H1 (cell line): Measurements from ENCODE around the gene PIGS. TPM values are rescaled to one million over a fixed set of nuclear protein-coding genes. Genes with fewer than 3 reads are reported as not detected.

Source experiments
- CTCF ChIA-PET: fragments of 300-600 bp; sonication (Branson Sonifier 250); formaldehyde crosslinking; loops from one replicate; lab custom pipeline; 2021; ENCODE audit not compliant: partially characterized antibody; lab: Charles Lee
- POLR2A ChIA-PET: fragments of 300-600 bp; sonication (Branson Sonifier 250); formaldehyde crosslinking; loops from one replicate; lab custom pipeline; 2021; ENCODE audit warnings: inconsistent platforms; ENCODE audit not compliant: partially characterized antibody; lab: Charles Lee
- DNase-seq, 2 experiments: peaks; one replicate each; pipeline versions ENCODE4 v3.0.0 to v3.0.0-alpha.2; 2010 to 2022; ENCODE audit warnings: low spot score in 2 of 2, low read depth in 1 of 2, mixed read lengths in 1 of 2
- FAIRE-seq: peaks from 2 replicates; lab custom pipeline; 2011; peaks lifted over from hg19 to GRCh38; lab: Jason Lieb, UNC
- H2AFZ ChIP-seq: 2 replicates; pipeline ENCODE4 v1.8.1; 2012; ENCODE audit warnings: low read length, inconsistent platforms
- H2AK5ac ChIP-seq: 2 replicates; pipeline ENCODE4 v1.6.1; 2013; ENCODE audit warnings: low read depth, low read length
- H2BK120ac ChIP-seq: replicated peaks from 2 replicates; pipeline ENCODE3; 2013; ENCODE audit warnings: low read depth, low read length, inconsistent platforms
- H2BK12ac ChIP-seq: 2 replicates; pipeline ENCODE4 v1.6.1; 2013; ENCODE audit warnings: low read depth, low read length
- H2BK15ac ChIP-seq: 2 replicates; pipeline ENCODE4 v1.6.1; 2013; ENCODE audit warnings: low read length
- H2BK20ac ChIP-seq: 2 replicates; pipeline ENCODE4 v1.6.1; 2013; ENCODE audit warnings: low read length
- H2BK5ac ChIP-seq: 2 replicates; pipeline ENCODE4 v1.6.1; 2013; ENCODE audit warnings: low read depth, low read length
- H3K14ac ChIP-seq: 2 replicates; pipeline ENCODE4 v1.6.1; 2013; ENCODE audit warnings: inconsistent platforms; ENCODE audit not compliant: insufficient read length
- H3K18ac ChIP-seq: 2 replicates; pipeline ENCODE4 v1.6.1; 2013; ENCODE audit warnings: low read length; ENCODE audit errors: extremely low read depth
- H3K23ac ChIP-seq: 2 replicates; pipeline ENCODE4 v1.6.1; 2013; ENCODE audit warnings: inconsistent platforms; ENCODE audit not compliant: insufficient read length
- H3K23me2 ChIP-seq: 2 replicates; pipeline ENCODE4 v1.6.1; 2013; ENCODE audit warnings: low read depth, low read length
- H3K27ac ChIP-seq: 2 replicates; pipeline ENCODE4 v1.6.1; 2011; ENCODE audit warnings: low read depth, low read length, inconsistent platforms
- H3K27me3 ChIP-seq, 4 experiments: replicated peaks in 1 of 4; 1 replicate in 1 of 4; 2 replicates in 3 of 4; pipeline versions ENCODE4 v1.6.1 to v1.8.1; 2011 to 2013; ENCODE audit warnings: low read length in 3 of 4, mild to moderate bottlenecking in 3 of 4, inconsistent platforms in 2 of 4, mixed read lengths in 2 of 4, moderate library complexity in 1 of 4; ENCODE audit not compliant: control insufficient read depth in 3 of 4, insufficient read depth in 3 of 4; ENCODE audit errors: extremely low read depth in 1 of 4
- H3K36me3 ChIP-seq, 4 experiments: 2 replicates each; pipeline versions ENCODE4 v1.6.1 to v1.8.1; 2011 to 2013; ENCODE audit warnings: mild to moderate bottlenecking in 4 of 4, low read length in 3 of 4, moderate library complexity in 2 of 4, control low read depth in 1 of 4, inconsistent platforms in 1 of 4; ENCODE audit not compliant: insufficient read depth in 4 of 4, control insufficient read depth in 2 of 4
- H3K4ac ChIP-seq: replicated peaks from 2 replicates; pipeline ENCODE3; 2013; ENCODE audit warnings: low read length, low read depth, mixed read lengths, inconsistent platforms; ENCODE audit not compliant: insufficient read length
- H3K4me1 ChIP-seq, 4 experiments: replicated peaks in 1 of 4; 1 replicate in 1 of 4; 2 replicates in 3 of 4; pipeline versions ENCODE4 v1.6.1 to v1.8.1; 2011 to 2013; ENCODE audit warnings: low read length in 3 of 4, inconsistent platforms in 2 of 4, mixed read lengths in 1 of 4; ENCODE audit not compliant: insufficient read depth in 4 of 4, control insufficient read depth in 3 of 4
- H3K4me2 ChIP-seq, 2 experiments: 2 replicates each; pipeline versions ENCODE4 v1.6.1 to v1.8.1; 2011 to 2013; ENCODE audit warnings: low read depth in 2 of 2, low read length in 2 of 2, control low read depth in 1 of 2, inconsistent platforms in 1 of 2, mild to moderate bottlenecking in 1 of 2; ENCODE audit not compliant: insufficient read depth in 1 of 2
- H3K4me3 ChIP-seq, 4 experiments: fragments of 200-600, 300-600 bp in 1 of 4; sonication (generic), shearing (Covaris generic), sonication (Bioruptor Twin) in 1 of 4; 2 replicates each; pipeline versions ENCODE4 v1.5.1 to v1.8.1; 2011 to 2016; ENCODE audit warnings: low read length in 4 of 4, low read depth in 3 of 4, control low read depth in 2 of 4, inconsistent platforms in 2 of 4, mild to moderate bottlenecking in 2 of 4, mixed read lengths in 1 of 4, moderate library complexity in 1 of 4; ENCODE audit not compliant: insufficient read depth in 2 of 4; ENCODE audit errors: extremely low read depth in 1 of 4
- H3K56ac ChIP-seq: replicated peaks from 2 replicates; pipeline ENCODE3; 2013; ENCODE audit warnings: low read depth, mild to moderate bottlenecking, mixed read lengths, low read length, inconsistent platforms; ENCODE audit not compliant: insufficient read length
- H3K79me1 ChIP-seq: 2 replicates; pipeline ENCODE4 v1.6.1; 2013; ENCODE audit warnings: low read depth, low read length, control low read depth
- H3K79me2 ChIP-seq, 2 experiments: 2 replicates each; pipeline versions ENCODE4 v1.6.1 to v1.8.1; 2012 to 2013; ENCODE audit warnings: low read length in 2 of 2, mild to moderate bottlenecking in 2 of 2, inconsistent platforms in 1 of 2; ENCODE audit not compliant: insufficient read depth in 2 of 2, control insufficient read depth in 1 of 2
- H3K9ac ChIP-seq, 4 experiments: replicated peaks in 1 of 4; 1 replicate in 1 of 4; 2 replicates in 3 of 4; pipeline versions ENCODE4 v1.6.1 to v1.8.1; 2011 to 2013; ENCODE audit warnings: low read depth in 3 of 4, low read length in 3 of 4, control low read depth in 2 of 4, mild to moderate bottlenecking in 2 of 4, moderate library complexity in 2 of 4, inconsistent platforms in 1 of 4; ENCODE audit errors: extremely low read depth in 1 of 4
- H3K9me3 ChIP-seq, 2 experiments: 2 replicates each; pipeline versions ENCODE4 v1.6.1 to v1.8.1; 2012 to 2013; ENCODE audit warnings: mild to moderate bottlenecking in 2 of 2, moderate library complexity in 2 of 2, control low read depth in 1 of 2, inconsistent platforms in 1 of 2, low read depth in 1 of 2, low read length in 1 of 2, mixed read lengths in 1 of 2; ENCODE audit not compliant: insufficient read depth in 2 of 2
- H4K20me1 ChIP-seq, 2 experiments: replicated peaks in 1 of 2; 2 replicates each; pipeline versions ENCODE3 to v1.8.1; 2011 to 2013; ENCODE audit warnings: inconsistent platforms in 2 of 2, low read length in 2 of 2, mild to moderate bottlenecking in 1 of 2; ENCODE audit not compliant: insufficient read depth in 2 of 2, control insufficient read depth in 1 of 2
- H4K5ac ChIP-seq: 2 replicates; pipeline ENCODE4 v1.6.1; 2013; ENCODE audit warnings: low read length, low read depth, mixed read lengths, inconsistent platforms; ENCODE audit not compliant: insufficient read length
- H4K8ac ChIP-seq: 2 replicates; pipeline ENCODE4 v1.8.0; 2013; ENCODE audit warnings: mild to moderate bottlenecking, moderate library complexity, low read length, inconsistent platforms; ENCODE audit not compliant: insufficient read depth; ENCODE audit errors: extremely low read depth
- H4K91ac ChIP-seq: replicated peaks from 2 replicates; pipeline ENCODE3; 2013; ENCODE audit warnings: low read length, mixed read lengths, inconsistent platforms; ENCODE audit not compliant: insufficient read length
- BACH1 ChIP-seq: IDR thresholded peaks from 2 replicates; pipeline ENCODE4 v1.6.1; 2012; ENCODE audit warnings: low read length, improper control_type of control experiment
- CTCF ChIP-seq, 3 experiments: IDR thresholded peaks; 1 replicate in 2 of 3; 2 replicates in 1 of 3; pipeline versions ENCODE4 v1.5.1 to v1.6.1; 2011; ENCODE audit warnings: low read length in 3 of 3, mild to moderate bottlenecking in 3 of 3, inconsistent platforms in 2 of 3, low read depth in 1 of 3, moderate library complexity in 1 of 3; ENCODE audit not compliant: insufficient read depth in 1 of 3; ENCODE audit errors: control extremely low read depth in 1 of 3
- NRF1 ChIP-seq: IDR thresholded peaks from 2 replicates; pipeline ENCODE4 v1.6.1; 2011; ENCODE audit warnings: mild to moderate bottlenecking, low read depth, low read length, improper control_type of control experiment
- POLR2AphosphoS5 ChIP-seq: IDR thresholded peaks from 2 replicates; pipeline ENCODE4 v1.6.1; 2011; ENCODE audit warnings: low read depth, low read length
- RAD21 ChIP-seq, 2 experiments: IDR thresholded peaks in 1 of 2; conservative IDR thresholded peaks in 1 of 2; 2 replicates each; pipeline ENCODE4 v1.6.1; 2011; ENCODE audit warnings: low read depth in 2 of 2, low read length in 2 of 2, improper control_type of control experiment in 1 of 2, inconsistent platforms in 1 of 2, mild to moderate bottlenecking in 1 of 2, moderate library complexity in 1 of 2
- WGBS, 2 experiments: shearing (Covaris generic) in 1 of 2; methylation state at CpG; one replicate each; pipeline versions ENCODE4 v1.1.6 to v1.1.7; 2013 to 2015; ENCODE audit warnings: low lambda C conversion rate in 2 of 2, mixed read lengths in 2 of 2, inconsistent platforms in 1 of 2, low coverage in 1 of 2, missing lambda C conversion rate in 1 of 2; ENCODE audit not compliant: insufficient replicate concordance in 2 of 2, insufficient coverage in 1 of 2, insufficient read length in 1 of 2; ENCODE audit errors: extremely low coverage in 1 of 2, missing lambda C conversion rate in 1 of 2; 5-methylcytosine and 5-hydroxymethylcytosine counted together
- polyA plus RNA-seq, 7 experiments: library from polyadenylated mRNA; depleted of rRNA in 3 of 7; stranded (reverse) in 5 of 7; unstranded in 2 of 7; fragments of >200 nt in 5 of 7; fragments of 200-250 nt in 2 of 7; gene quantifications; 1 replicate in 5 of 7; 2 replicates in 1 of 7; 4 replicates in 1 of 7; pipeline versions ENCODE4 v1.2.1 to v1.2.3, GENCODE V29; 2011 to 2013; ENCODE audit warnings: missing spikeins in 2 of 7, mixed read lengths in 2 of 7
- total RNA-seq: library from RNA; stranded (reverse); fragmentation: NEBNext Ultra II Directional; extraction: Animal tissue kit (Norgen Biotek cat#: 25700); gene quantifications from 2 replicates; pipeline ENCODE4 v1.2.1, GENCODE V29; 2021

Gene PIGS
- total and polyA plus RNA-seq, 2 of the 8 experiments (the other 6 are each of a cell fraction or from before 2014, with no cell fraction given) = 44.3 to 50.6 TPM

GRCh38 chr17:28567604-28568003 lies 3.7 kb downstream of the PIGS start:
- Histone ChIP-seq H4K5ac (no peak overlapping the region), H3K79me2 (peaks cover 0 to 16% of the 10 kb centered on the region in 2 experiments; a peak in 2 of 4 replicates), H3K23ac (no peak overlapping the region), H4K8ac (no peak overlapping the region), H3K56ac (no peak overlapping the region), H3K4ac (no peak overlapping the region), H3K18ac (no peak overlapping the region), H3K9me3 (no peaks in the 10 kb centered on the region), H3K4me3 (no peak overlapping the region), H4K91ac (no peak overlapping the region), H3K9ac (no peak overlapping the region), H2AFZ (no peak overlapping the region), H3K79me1 (no peaks in the 10 kb centered on the region), H3K4me1 (0 out of 7 replicates have a peak, but pooled peaks cover 0 to 2% (median 0%) of the 10 kb centered on the region in 4 experiments), H3K4me2 (no peak overlapping the region), H2BK15ac (no peak overlapping the region), H3K23me2 (peaks cover 6% of the 10 kb centered on the region), H3K27me3 (peaks cover 0 to 5% (median 2%) of the 10 kb centered on the region in 4 experiments; a peak in 4 of 7 replicates), H3K14ac (no peak overlapping the region), H2BK5ac (no peak overlapping the region), H2BK120ac (no peak overlapping the region), H4K20me1 (peaks cover 0 to under 1% of the 10 kb centered on the region in 2 experiments), H3K36me3 (peaks cover 0 to 9% (median 6%) of the 10 kb centered on the region in 4 experiments; a peak in 6 of 8 replicates), H2BK12ac (no peak overlapping the region), H2BK20ac (no peak overlapping the region), H3K27ac (no peak overlapping the region), H2AK5ac (no peak overlapping the region)
- ChIA-PET POLR2A (interaction anchor here (2.7 to 4.8 kb wide), 2 partner anchors 9 to 16 kb away, joined by 6 to 23 read pairs; partner anchors contain the start of genes ALDOC and UNC119), CTCF (interaction anchor here (6.0 kb wide), 1 partner anchor 19 kb away, joined by 58 read pairs; no protein-coding TSS in a partner anchor)
- WGBS, 2 experiments = 89% methylated on average over 3 of the region's 3 CpGs; no CpG with 5 or more reads in 1 of the 2 experiments
- no peak for TF ChIP-seq POLR2AphosphoS5
- no peak for TF ChIP-seq CTCF (IDR thresholded peaks at IDR 0.05; ENCODE audit: control extremely low read depth in 1 of 3, insufficient read depth in 1 of 3, low read depth in 1 of 3, low read length in 3 of 3)
- TF ChIP-seq RAD21 (IDR thresholded peaks at IDR 0.05 in 1 of 2, conservative IDR thresholded peaks at IDR 0.05 in 1 of 2; ENCODE audit: low read depth in 2 of 2, low read length in 2 of 2) = no peak
- TF ChIP-seq NRF1 = no peak
- no peak for TF ChIP-seq BACH1
- FAIRE-seq (no peak), DNase-seq (no peak)
